ENCODE results near the gene SQOR.
"Not testable (repeated sequence)": the region's sequence is repeated elsewhere in the genome, so short reads cannot be mapped to it uniquely, and the experiment has no call there.

Gene SQOR

DNA sequence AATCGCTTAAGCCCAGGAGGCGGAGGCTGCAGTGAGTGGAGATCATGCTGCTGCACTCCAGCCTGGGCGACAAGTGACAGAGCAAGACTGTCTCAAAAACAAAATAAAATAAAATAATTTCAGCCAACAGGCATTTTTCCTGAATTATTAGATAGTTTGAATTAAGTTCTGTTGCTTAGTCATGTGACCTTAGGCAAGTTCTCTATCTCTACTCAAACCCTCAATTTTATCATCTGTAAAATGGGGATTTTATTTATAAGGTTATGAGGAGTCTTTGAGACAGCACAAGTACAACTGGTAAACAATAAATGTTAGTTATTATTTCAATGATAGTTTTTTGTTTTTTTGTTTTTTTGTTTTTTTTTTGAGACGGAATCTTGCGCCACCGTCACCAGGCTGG, 13.0 kb downstream of the SQOR start:
- Histone ChIP-seq H3K9ac (ENCODE audit: low read depth, low read length) (no peak overlapping the region), H3K9me3 (ENCODE audit: control insufficient read depth, insufficient read depth, low read length) (no peaks in the 10 kb centered on the region), H3K4me3 (ENCODE audit: low read depth, low read length) (no peak overlapping the region), H3K36me3 (ENCODE audit: control insufficient read depth, insufficient read depth, low read length) (no peaks in the 10 kb centered on the region), H3K27ac (ENCODE audit: low read depth, low read length) (no peak overlapping the region), H3K4me1 (ENCODE audit: control insufficient read depth, insufficient read depth, low read length) (0 out of 2 replicates have a peak, but pooled peaks cover 4% of the 10 kb centered on the region), H3K27me3 (ENCODE audit: control insufficient read depth, insufficient read depth, low read length) (no peaks in the 10 kb centered on the region)

DNA sequence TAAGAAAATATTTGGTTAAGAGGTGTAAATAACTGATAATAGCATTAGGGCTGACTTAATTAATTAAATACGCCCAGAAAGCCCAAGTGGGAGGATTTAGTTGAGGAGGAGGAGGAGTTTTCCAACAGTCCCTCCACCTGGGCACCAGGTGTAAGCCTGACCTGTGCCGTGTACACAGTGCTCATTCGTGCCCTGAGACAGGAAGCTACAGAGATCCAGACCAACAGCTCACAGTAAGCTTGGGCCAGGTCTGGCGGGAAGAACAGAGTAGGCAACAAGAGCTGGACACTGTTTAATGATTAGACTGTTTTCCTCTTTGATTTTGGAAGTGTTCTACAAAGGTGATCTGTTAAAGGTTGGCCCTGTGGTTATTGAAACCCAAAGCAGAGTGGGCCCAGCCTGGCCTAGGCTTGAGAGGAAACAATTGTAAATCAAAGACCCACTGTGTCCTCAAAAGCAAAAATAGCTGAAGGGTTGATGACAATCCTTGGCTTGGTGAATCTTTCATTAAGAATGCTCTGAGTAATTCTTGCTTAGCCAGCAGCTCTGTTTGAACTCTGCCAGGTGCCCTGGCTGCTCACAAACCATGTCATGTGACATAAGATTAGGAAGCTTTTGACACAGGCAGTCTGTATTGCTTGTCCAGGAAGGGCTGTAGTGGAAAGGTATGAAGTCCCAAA, 13.8 kb downstream of the SQOR start:
- Histone ChIP-seq H3K27me3 (ENCODE audit: control insufficient read depth, insufficient read depth, low read length) (no peaks in the 10 kb centered on the region), H3K9me3 (ENCODE audit: control insufficient read depth, insufficient read depth, low read length) (no peaks in the 10 kb centered on the region), H3K27ac (ENCODE audit: low read depth, low read length) (no peak overlapping the region), H3K4me1 (ENCODE audit: control insufficient read depth, insufficient read depth, low read length) (0 out of 2 replicates have a peak, but pooled peaks cover 4% of the 10 kb centered on the region), H3K4me3 (ENCODE audit: low read depth, low read length) (no peak overlapping the region), H3K36me3 (ENCODE audit: control insufficient read depth, insufficient read depth, low read length) (no peaks in the 10 kb centered on the region), H3K9ac (ENCODE audit: low read depth, low read length) (no peak overlapping the region)

DNA sequence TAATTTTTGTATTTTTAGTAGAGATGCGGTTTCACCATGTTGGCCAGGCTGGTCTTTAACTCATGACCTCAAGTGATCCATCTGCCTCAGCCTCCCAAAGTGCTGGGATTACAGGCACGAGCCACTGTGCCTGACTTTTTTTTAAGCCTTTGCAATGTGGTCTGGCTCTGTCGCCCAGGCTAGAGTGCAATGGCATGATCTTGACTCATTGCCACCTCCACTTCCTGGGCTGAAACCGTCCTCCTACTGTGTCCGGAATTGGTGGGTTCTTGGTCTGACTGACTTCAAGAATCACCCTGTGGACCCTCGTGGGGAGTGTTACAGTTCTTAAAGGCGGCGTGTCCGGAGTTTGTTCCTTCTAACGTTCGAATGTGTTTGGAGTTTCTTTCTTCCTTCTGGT, 15.2 kb downstream of the SQOR start:
- not testable (repeated sequence) for H3K9me3 ChIP-seq (ENCODE audit: control insufficient read depth, insufficient read depth, low read length); H3K4me1 ChIP-seq (ENCODE audit: control insufficient read depth, insufficient read depth, low read length); H3K9ac ChIP-seq (ENCODE audit: low read depth, low read length); H3K36me3 ChIP-seq (ENCODE audit: control insufficient read depth, insufficient read depth, low read length); H3K4me3 ChIP-seq (ENCODE audit: low read depth, low read length); H3K27me3 ChIP-seq (ENCODE audit: control insufficient read depth, insufficient read depth, low read length); H3K27ac ChIP-seq (ENCODE audit: low read depth, low read length)

DNA sequence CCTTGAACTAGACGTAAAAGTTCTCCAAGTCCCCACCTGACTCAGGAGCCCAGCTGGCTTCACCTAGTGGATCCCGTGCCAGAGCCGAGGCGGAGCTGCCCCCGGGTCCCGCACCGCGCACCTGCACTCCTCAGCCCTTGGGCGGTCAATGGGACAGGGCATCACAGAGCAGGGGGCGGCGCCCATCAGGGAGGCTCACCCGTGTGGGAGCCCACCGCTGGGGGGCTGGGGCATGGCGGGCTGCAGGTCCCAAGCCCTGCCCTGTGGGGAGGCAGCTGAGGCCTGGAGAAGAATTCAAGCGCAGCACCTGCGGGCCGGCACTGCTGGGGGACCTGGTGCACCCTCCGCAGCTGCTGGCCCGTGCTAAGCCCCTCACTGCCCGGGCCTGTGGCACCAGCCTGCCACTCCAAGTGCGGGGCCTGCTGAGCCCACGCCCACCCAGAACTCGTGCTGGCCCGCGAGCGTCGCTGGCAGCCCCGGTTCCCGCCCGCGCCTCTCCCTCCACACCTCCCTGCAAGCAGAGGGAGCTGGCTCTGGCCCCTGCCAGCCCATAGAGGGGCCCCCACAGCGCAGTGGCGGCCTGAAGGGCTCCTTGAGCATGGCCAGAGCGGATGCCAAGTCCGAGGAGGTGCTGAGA, 16.2 kb downstream of the SQOR start:
- Histone ChIP-seq H3K27me3 (ENCODE audit: control insufficient read depth, insufficient read depth, low read length) (no peaks in the 10 kb centered on the region), H3K36me3 (ENCODE audit: control insufficient read depth, insufficient read depth, low read length) (no peaks in the 10 kb centered on the region), H3K4me1 (ENCODE audit: control insufficient read depth, insufficient read depth, low read length) (no peaks in the 10 kb centered on the region)

DNA sequence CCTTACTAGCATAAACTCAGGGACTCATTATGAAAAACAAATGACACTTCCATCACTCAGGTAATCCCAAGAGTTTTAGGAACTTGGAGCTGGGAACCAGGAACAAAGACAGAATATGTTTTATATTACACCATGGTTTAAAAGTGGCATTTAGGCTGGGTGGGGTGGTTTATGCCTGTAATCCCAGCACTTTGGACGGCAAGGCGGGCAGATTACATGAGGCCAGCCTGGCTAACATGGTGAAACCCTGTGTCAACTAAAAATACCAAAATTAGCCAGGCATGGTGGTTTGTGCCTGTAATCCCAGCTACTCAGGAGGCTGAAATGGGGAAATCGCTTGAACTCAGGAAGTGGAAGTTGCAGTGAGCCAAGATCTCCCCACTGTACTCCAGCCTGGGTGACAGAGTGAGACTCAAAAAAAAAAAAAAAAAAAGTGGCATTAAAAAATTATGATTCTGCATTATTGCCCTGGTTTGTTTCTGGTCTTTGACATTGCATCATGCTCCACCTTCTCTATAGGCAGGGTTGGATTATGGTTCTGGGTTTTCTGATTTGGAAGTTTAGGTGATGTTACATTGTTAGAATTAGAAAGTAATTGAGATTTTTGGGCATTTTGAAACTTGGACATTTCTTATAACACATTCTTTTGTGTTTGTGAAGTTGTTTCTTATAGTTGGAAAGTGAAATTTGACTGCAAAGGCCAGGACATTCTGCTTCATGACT, 19.0 kb downstream of the SQOR start:
- no peaks in the 10 kb centered on the region for H3K4me1 ChIP-seq (ENCODE audit: control insufficient read depth, insufficient read depth, low read length)
- H3K9ac ChIP-seq (ENCODE audit: low read depth, low read length), result no peak overlapping the region
- H3K27me3 ChIP-seq (ENCODE audit: control insufficient read depth, insufficient read depth, low read length), result no peaks in the 10 kb centered on the region
- no peak overlapping the region for H3K4me3 ChIP-seq (ENCODE audit: low read depth, low read length)
- H3K27ac ChIP-seq (ENCODE audit: low read depth, low read length), result no peak overlapping the region
- H3K9me3 ChIP-seq (ENCODE audit: control insufficient read depth, insufficient read depth, low read length), result no peaks in the 10 kb centered on the region
- H3K36me3 ChIP-seq (ENCODE audit: control insufficient read depth, insufficient read depth, low read length), result no peaks in the 10 kb centered on the region

More for the DNA sequence above, 16.2 kb downstream of the SQOR start:
- H3K27ac ChIP-seq (ENCODE audit: low read depth, low read length), result no peak overlapping the region
- H3K9me3 ChIP-seq (ENCODE audit: control insufficient read depth, insufficient read depth, low read length), result no peaks in the 10 kb centered on the region
- no peak overlapping the region for H3K4me3 ChIP-seq (ENCODE audit: low read depth, low read length)
- no peak overlapping the region for H3K9ac ChIP-seq (ENCODE audit: low read depth, low read length)

DNA sequence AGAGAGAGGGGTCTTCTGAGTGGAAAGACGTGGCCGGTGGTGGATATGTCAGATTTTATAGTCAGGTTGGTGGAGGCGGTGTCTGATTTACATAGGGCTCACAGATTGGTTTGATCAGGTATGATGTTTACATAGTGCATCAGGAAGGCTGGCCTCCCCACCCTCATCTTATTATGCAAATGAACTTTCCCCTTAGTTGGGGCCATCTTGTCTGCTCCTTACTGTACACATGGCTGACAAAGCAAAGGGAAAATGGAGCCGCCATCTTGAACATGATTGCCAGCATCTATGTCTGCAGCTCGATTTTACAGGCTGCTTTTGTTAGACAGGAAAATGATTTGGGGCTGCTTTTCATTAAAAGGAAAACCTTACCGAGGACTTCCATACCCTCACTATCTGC, 19.9 kb downstream of the SQOR start:
- Histone ChIP-seq H3K27me3 (ENCODE audit: control insufficient read depth, insufficient read depth, low read length) (no peaks in the 10 kb centered on the region), H3K4me3 (ENCODE audit: low read depth, low read length) (no peak overlapping the region), H3K9ac (ENCODE audit: low read depth, low read length) (no peak overlapping the region), H3K4me1 (ENCODE audit: control insufficient read depth, insufficient read depth, low read length) (no peaks in the 10 kb centered on the region), H3K27ac (ENCODE audit: low read depth, low read length) (no peak overlapping the region), H3K36me3 (ENCODE audit: control insufficient read depth, insufficient read depth, low read length) (no peaks in the 10 kb centered on the region), H3K9me3 (ENCODE audit: control insufficient read depth, insufficient read depth, low read length) (no peaks in the 10 kb centered on the region)

DNA sequence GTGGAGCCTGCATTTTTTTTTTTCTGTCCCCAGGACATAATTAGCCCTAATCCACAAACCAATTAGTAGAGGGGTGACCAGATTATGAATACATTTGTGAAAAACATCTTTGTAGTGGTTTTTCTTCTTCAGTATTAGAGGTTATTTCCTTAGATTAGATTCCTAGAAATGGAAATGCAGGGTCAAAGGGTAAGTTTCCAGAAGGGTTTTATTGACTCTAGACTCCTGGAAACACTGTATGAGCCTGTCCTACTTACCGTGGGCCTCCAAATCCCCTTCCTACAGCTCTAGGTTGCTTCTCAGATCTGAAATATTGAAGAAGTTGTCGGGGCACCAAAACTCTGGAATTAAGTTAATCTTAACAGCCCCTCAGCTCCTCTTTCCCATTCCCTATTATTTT, 22.4 kb downstream of the SQOR start:
- H3K27me3 ChIP-seq (ENCODE audit: control insufficient read depth, insufficient read depth, low read length), result no peaks in the 10 kb centered on the region
- H3K4me1 ChIP-seq (ENCODE audit: control insufficient read depth, insufficient read depth, low read length), result 0 out of 2 replicates have a peak, but pooled peaks cover 7% of the 10 kb centered on the region
- H3K27ac ChIP-seq (ENCODE audit: low read depth, low read length), result no peak overlapping the region
- H3K36me3 ChIP-seq (ENCODE audit: control insufficient read depth, insufficient read depth, low read length), result no peaks in the 10 kb centered on the region
- no peak overlapping the region for H3K9ac ChIP-seq (ENCODE audit: low read depth, low read length)
- no peaks in the 10 kb centered on the region for H3K9me3 ChIP-seq (ENCODE audit: control insufficient read depth, insufficient read depth, low read length)
- H3K4me3 ChIP-seq (ENCODE audit: low read depth, low read length), result no peak overlapping the region

DNA sequence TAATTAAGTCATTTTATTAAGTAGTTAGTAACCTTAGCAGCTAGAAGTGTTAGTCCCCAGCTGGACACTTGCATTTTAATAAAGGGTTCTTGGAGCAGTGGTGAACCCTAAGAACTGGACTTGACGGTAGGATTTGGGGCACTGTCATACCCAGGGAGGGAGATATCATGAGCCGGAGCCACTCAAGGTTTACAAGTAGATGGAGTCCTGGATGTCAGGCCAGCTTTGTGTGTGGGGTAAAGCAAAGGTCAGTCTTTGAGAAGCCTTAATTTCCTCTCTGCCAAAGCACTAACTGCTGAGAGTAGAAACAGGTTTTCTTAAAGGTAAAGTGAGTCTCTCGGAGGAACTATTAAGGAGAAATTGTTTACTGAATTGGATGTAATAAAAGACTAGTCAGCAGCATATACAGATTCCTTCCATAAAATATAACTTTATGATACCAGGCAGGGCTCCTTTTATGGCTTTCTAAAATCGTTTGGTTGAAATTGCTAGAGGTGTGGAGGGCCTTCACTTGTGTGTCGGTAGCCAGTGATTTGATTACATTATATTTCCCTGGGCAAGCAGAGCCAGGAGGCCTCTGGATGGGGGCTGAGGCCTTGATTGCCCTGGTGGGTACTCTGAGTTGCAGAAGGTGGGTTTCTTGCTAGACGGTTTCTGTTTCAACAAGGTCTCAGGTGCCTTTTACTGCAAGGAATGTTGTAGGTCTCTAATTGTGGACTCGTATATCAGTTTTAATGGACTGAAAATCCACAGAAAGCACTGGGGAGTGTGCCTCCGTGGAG, 23.1 kb downstream of the SQOR start:
- H3K36me3 ChIP-seq (ENCODE audit: control insufficient read depth, insufficient read depth, low read length), result no peaks in the 10 kb centered on the region
- H3K27ac ChIP-seq (ENCODE audit: low read depth, low read length), result no peak overlapping the region

DNA sequence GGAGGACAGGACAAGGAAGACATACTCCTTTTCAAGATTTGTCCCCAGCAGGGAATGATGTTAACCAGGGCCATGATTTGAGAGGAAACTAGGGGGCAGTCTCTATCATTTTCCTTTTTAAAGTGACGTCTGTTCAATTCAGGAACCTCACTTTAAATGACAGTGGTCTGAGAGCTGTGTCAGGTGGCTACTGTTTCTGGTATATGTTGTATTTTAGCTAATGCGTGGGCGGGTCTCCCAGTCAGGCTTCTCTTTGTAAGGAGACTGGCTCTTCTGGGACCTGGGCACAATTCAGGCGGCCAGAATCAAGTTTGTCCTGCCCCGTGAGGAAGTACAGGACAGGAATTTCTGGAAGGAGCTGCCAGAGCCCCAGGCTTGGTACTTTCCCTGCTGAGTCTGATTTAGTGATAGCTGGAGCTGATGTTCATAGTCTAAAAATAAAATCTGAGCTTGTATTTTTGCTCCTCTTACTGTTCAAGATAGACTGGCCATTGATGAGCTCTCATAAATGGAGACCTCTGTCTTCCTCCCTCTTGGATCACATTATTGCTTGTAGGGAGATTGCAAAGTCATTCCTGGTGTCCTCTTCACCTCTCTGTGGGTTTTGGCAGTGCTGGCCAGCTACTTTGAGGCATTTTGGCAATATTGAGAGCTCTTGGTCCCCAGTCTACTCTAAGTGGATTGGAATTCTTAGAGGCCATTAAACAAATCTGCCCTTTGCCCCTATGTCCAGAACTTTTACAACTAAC, 25.6 kb downstream of the SQOR start:
- H3K9ac ChIP-seq (ENCODE audit: low read depth, low read length), result no peak overlapping the region
- 0 out of 2 replicates have a peak, but pooled peaks cover 7% of the 10 kb centered on the region for H3K4me1 ChIP-seq (ENCODE audit: control insufficient read depth, insufficient read depth, low read length)
- H3K36me3 ChIP-seq (ENCODE audit: control insufficient read depth, insufficient read depth, low read length), result no peaks in the 10 kb centered on the region
- H3K27ac ChIP-seq (ENCODE audit: low read depth, low read length), result no peak overlapping the region
- no peak overlapping the region for H3K4me3 ChIP-seq (ENCODE audit: low read depth, low read length)
- no peaks in the 10 kb centered on the region for H3K9me3 ChIP-seq (ENCODE audit: control insufficient read depth, insufficient read depth, low read length)
- no peaks in the 10 kb centered on the region for H3K27me3 ChIP-seq (ENCODE audit: control insufficient read depth, insufficient read depth, low read length)

More for the DNA sequence above, 23.1 kb downstream of the SQOR start:
- Histone ChIP-seq H3K4me1 (ENCODE audit: control insufficient read depth, insufficient read depth, low read length) (0 out of 2 replicates have a peak, but pooled peaks cover 7% of the 10 kb centered on the region), H3K4me3 (ENCODE audit: low read depth, low read length) (no peak overlapping the region), H3K9me3 (ENCODE audit: control insufficient read depth, insufficient read depth, low read length) (no peaks in the 10 kb centered on the region), H3K9ac (ENCODE audit: low read depth, low read length) (no peak overlapping the region), H3K27me3 (ENCODE audit: control insufficient read depth, insufficient read depth, low read length) (no peaks in the 10 kb centered on the region)

DNA sequence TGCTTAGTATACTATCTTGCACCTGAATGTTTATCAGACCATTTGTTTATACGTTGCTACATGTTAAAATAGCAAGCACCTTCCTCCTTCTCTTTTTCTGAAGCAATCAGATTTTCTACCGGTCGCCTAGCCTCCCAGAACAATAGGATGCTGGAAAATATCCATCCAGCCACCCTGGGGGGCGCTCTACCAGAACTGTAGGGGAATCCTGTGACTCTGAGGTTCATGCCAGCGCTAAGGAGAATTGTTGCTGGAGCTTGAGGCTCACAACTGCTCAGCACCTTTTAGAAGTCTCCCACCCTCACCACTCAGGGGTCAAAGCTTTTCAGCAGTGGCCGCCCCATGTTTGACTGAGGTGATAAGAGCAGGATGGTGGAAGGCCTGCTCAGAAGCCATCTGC, 27.5 kb downstream of the SQOR start:
- Histone ChIP-seq H3K9ac (ENCODE audit: low read depth, low read length) (no peak overlapping the region), H3K36me3 (ENCODE audit: control insufficient read depth, insufficient read depth, low read length) (no peaks in the 10 kb centered on the region), H3K27me3 (ENCODE audit: control insufficient read depth, insufficient read depth, low read length) (no peaks in the 10 kb centered on the region)

More for the DNA sequence above, 27.5 kb downstream of the SQOR start:
- no peak overlapping the region for H3K27ac ChIP-seq (ENCODE audit: low read depth, low read length)
- H3K9me3 ChIP-seq (ENCODE audit: control insufficient read depth, insufficient read depth, low read length), result no peaks in the 10 kb centered on the region
- no peak overlapping the region for H3K4me3 ChIP-seq (ENCODE audit: low read depth, low read length)
- H3K4me1 ChIP-seq (ENCODE audit: control insufficient read depth, insufficient read depth, low read length), result 0 out of 2 replicates have a peak, but pooled peaks cover 7% of the 10 kb centered on the region
